ENCODE data around the gene KLHL41.

- TF ChIP-seq CTCF (IDR thresholded peaks at IDR 0.05 in 2 of 3, conservative IDR thresholded peaks at IDR 0.05 in 1 of 3; ENCODE audit: borderline replicate concordance in 1 of 3, insufficient read depth in 1 of 3, low read depth in 2 of 3, low read length in 2 of 3) (no peak), POLR2A (IDR thresholded peaks at IDR 0.05; ENCODE audit: borderline replicate concordance, extremely low read depth, insufficient read depth, insufficient read length) (no peak), EGR1 (IDR thresholded peaks at IDR 0.05; ENCODE audit: low read depth) (no peak), POLR2AphosphoS5 (IDR thresholded peaks at IDR 0.05; ENCODE audit: low read depth, low read length) (no peak), SP1 (IDR thresholded peaks at IDR 0.05; ENCODE audit: low read depth) (no peak), ZNF274 (IDR thresholded peaks at IDR 0.05; ENCODE audit: low read depth, low read length) (no peak), CEBPB (IDR thresholded peaks at IDR 0.05; ENCODE audit: low read depth) (no peak), MAX (IDR thresholded peaks at IDR 0.05) (no peak), EZH2 (IDR thresholded peaks at IDR 0.05) (no peak)
These were observed 37.3 kb downstream of the KLHL41 start for GRCh38 chr2:169546756-169547155.

All from HCT116 (cell line).